Forelimb muscle (tissue), 1 donor: Measurements from ENCODE around the gene FKTN. TPM values are rescaled to one million over a fixed set of nuclear protein-coding genes. Genes with fewer than 3 reads are reported as not detected.
"Not testable (repeated sequence)": the region's sequence is repeated elsewhere in the genome, so short reads cannot be mapped to it uniquely, and the experiment has no call there.

Experiments used
- DNase-seq: peaks from one replicate; pipeline ENCODE4 v3.0.0-alpha.2; 2013; ENCODE audit warnings: low read depth
- polyA plus RNA-seq: library from polyadenylated mRNA; unstranded; fragments of 120-200 nt; gene quantifications from one replicate; pipeline ENCODE4 v1.2.1, GENCODE V29; 2013; ENCODE audit not compliant: insufficient read length

FKTN gene
- 14.5 TPM for polyA plus RNA-seq

DNA sequence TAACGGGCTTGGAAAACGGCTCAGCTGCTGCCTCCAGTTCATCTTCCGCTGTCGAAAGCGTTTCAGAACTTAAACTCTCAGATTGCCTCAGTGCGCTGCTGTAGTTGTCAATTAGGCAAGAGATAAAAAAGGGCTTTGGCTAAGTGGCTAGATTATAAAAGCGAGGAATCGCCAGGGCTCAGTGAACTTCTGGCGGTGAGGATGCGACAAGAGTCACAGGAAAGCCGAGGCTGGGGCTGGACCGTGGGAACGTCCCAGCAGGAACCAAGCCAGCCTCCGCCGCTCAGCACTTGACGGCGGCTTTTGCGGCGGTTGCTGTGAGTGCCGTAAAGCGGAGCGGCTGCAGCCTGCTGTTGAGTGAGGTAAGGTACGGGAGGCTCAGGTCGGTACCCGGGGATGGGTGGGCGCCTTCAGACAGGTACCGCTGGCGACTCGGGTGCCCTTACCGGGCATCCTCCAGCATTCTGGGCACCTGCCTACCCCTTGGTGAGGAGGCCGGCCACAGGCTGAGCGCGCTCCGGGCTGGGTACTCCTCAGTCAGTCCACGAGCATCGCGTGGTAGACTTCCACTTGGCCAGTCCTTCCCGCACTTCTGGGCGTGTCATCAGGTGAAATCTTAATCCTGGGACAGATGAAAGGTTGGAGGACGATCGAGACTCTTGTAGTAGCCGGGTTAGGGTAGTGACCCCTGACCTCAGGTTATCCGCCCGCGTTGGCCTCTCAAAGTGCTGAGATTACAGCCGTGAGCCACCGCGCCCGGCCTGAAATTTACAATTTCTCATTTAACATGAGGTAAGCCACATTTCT lies at the start of gene FKTN:
TSS of gene FKTN (plus strand) at position 328 of the 807 bp plus-strand sequence. CDS start 16,902 bp downstream, outside the sequence.
- DNase-seq, result peak; percentile 63

- no peak for DNase-seq
Observed at GRCh38 chr9:105508530-105508929, 49.4 kb upstream of the FKTN start.

- DNase-seq, result no peak
Observed at GRCh38 chr9:105510024-105510423, 47.9 kb upstream of the FKTN start.

GRCh38 chr9:105511446-105511845 lies 46.5 kb upstream of the FKTN start:
- no peak for DNase-seq

DNA sequence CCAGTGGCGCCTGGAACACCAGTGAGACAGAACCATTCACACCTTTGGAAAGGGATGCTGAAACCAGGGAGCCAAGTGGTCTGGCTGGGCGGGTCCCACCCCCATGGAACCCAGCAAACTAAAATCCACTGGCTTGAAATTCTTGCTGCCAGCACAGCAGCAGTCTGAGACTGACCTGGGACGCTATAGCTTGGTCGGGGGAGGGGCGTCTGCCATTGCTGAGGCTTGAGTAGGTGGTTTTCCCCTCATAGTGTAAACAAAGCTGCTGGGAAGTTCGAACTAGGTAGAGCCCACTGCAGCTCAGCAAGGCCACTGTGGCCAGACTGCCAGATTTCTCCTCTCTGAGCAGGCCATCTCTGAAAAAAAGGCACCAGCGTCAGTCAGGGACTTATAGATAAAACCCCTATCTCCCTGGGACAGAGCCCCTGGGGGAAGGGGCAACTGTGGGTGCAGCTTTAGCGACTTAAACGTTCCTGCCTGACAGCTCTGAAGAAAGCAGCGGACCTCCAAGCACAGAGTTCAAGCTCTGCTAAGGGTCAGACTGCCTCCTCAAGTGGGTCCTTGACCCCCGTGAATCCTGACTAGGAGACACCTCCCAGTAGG lies 42.0 kb upstream of the FKTN start:
- no peak for DNase-seq

DNA sequence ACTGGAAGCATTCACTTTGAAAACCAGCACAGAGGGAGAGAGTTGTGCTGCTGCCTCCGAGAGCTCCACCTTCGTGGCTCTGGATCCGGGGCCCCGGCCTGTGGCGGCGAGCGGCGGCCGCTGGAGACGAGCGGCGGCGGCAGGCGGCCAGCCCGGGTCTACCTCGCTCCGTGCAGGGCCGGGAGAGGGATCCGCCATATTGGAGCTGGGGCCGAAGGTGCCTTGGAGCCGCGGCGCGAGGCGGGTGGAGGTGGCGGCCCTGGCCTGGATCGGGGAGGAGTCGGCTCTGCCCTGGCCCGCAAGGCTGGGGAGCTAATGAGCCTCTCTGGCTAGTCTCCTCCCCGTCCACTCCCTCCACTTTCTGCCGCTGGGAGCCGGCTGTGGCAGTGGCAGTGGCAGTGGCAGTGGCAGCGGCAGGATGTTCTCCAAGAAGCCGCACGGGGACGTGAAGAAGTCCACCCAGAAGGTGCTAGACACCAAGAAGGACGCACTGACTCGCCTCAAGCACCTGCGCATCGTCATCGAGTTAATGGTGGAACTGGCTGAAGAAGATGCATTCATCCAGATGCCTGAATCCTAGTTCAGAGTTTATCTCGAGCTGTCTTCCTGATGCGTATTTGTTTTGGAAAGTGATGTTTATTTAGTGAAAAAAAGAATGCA lies 38.1 kb upstream of the FKTN start:
- not testable (repeated sequence) for DNase-seq

DNA sequence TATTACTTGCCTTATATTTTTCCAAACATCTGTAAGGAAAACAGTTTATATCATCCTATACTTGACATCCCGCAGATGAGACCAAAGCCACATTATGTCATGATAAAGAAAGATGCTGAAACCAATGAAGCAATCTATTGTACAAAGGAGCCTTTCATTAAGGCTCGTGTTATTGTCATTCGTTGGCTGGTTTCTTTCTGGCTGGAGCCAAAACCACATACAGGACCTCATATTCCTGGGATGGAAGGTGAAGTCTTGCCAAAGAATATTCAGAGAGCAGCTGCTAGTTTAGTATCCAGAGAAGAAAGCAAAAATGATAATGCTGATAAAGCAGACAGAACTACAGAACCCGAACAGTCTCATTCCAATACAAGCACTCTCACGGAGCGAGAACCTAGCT lies 36.9 kb upstream of the FKTN start:
- not testable (repeated sequence) for DNase-seq

DNA sequence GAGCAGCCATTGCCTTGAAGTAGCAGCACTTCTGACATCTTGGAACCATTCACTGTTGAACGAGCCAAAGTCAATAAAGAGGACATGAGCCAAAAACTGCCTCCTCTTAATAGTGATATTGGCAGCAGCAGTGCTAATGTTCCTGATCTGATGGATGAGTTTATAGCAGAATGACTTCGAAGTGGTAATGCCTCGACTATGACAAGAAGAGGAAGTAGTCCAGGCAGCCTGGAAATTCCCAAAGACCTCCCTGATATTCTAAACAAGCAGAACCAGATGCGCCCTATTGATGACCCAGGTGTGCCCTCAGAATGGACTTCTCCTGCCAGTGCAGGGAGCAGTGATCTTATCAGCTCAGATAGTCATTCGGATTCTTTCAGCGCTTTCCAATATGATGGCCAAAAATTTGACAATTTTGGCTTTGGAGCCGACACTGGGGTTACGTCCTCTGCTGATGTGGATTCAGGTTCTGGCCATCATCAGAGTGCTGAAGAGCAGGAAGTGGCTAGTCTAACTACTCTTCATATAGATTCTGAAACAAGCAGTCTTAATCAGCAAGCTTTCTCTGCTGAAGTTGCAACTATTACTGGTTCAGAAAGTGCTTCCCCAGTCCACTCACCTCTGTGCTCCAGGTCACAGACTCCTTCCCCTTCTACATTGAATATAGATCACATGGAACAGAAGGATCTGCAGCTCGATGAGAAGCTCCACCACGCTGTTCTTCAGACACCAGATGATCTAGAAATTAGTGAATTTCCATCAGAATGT lies 35.1 kb upstream of the FKTN start:
- not testable (repeated sequence) for DNase-seq

GRCh38 chr9:105531530-105531929 lies 26.4 kb upstream of the FKTN start:
- DNase-seq, result no peak

DNA sequence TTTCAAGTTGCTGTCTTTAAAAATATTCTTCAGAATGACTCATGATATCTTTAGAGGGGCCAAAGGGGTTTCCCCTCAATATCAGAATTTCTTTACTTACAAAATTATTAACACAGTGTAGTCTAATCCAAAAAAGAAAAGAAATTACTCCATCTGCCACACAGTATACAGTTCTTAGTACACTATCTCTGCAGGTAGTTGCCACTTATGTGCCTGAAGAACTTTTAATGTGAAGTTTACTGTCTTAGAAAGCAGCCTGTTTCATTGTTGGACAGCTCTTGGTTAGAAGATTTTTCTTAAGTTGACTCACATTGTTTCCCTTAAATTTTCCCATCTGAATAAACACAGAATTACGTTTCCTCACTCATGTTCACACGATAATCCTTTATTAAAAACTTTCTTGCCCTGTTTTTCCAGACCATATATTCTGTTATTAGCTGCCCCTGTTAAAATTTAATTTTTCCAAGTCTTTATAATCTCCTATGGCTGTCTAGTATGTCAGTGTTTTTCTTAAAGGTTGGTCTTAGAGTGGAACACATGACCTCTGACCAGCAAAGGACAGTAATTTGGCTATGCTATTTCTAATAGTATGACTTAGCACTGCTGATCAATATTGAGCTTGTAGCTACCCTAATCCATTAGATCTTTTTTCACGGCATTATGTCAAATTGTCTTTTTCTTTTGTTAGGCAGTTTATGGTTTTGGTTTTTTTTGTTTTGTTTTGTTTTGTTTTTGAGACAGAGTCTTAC lies 21.8 kb upstream of the FKTN start:
- no peak for DNase-seq

DNA sequence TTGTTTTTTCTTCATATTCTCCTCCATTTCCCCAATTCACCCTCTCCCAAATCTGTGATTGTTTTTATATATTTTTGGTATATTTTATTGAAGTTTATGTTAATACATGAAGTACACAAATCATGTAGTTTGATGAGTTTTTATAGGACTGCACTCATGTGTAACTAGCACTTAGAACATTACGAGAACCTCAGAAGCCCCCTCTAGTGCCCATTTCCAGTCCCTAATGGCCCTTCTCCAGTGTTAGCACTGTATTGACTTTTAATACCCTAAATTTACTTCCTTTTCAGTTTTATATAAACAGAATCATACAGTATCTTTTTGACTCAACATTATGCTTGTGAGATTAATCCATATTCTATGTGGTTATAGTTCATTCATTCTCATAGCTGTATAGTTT lies 18.5 kb upstream of the FKTN start:
- no peak for DNase-seq

DNA sequence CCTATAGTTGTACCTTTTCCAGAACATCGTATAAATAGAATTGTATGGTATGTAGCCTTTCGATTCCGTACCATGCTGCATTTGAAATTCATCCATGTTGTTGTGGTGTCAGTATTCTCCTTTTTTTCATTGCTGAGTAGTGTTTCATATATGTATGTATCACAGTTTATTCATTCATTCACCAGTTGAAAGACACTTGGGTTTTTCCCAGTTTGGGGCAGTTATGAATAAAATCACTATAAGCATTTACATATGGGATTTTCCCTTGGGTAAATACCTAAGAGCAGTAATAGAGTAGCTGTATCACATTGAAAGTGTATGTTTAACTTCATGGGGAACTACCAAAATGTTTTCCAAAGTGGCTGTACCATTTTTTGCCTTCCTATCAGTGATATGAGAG lies 16.1 kb upstream of the FKTN start:
- no peak for DNase-seq

DNA sequence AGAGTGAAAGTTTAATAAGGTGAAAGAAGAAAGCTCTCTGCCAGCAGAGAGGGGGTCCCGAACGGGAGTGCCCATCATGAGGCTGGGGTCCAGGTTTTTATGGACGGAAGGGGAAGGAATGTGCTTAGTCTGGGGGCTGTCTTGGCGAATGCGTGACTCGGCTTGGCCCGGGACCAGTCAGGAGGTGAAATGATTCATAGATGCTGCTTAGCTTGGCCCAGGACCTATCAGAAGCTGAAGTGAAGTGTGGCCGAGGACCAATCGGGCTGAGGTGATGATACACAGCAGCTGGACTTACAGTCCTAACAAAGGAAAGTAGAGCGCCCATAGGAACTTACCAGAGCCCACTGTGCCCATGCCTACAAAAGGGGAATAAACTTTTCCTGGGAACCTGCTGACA lies 3.9 kb upstream of the FKTN start:
- DNase-seq, result no peak

- no peak for DNase-seq
Observed at GRCh38 chr9:105572455-105572854, 14.5 kb downstream of the FKTN start.

DNA sequence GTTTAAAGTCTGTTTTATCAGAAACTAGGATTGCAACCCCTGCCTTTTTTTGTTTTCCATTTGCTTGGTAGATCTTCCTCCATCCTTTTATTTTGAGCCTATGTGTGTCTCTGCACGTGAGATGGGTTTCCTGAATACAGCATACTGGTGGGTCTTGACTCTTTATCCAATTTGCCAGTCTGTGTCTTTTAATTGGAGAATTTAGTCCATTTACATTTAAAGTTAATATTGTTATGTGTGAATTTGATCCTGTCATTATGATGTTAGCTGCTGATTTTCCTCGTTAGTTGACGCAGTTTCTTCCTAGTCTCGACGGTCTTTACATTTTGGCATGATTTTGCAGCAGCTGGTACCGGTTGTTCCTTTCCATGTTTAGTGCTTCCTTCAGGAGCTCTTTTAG lies 22.0 kb downstream of the FKTN start:
- not testable (repeated sequence) for DNase-seq

- DNase-seq, result not testable (repeated sequence)
Observed at GRCh38 chr9:105581550-105581949, 23.6 kb downstream of the FKTN start.

- no peak for DNase-seq
Observed at GRCh38 chr9:105593145-105593544, 35.2 kb downstream of the FKTN start.

- peak; percentile 11 for DNase-seq
Observed at GRCh38 chr9:105608721-105609598, 51.0 kb downstream of the FKTN start.

DNA sequence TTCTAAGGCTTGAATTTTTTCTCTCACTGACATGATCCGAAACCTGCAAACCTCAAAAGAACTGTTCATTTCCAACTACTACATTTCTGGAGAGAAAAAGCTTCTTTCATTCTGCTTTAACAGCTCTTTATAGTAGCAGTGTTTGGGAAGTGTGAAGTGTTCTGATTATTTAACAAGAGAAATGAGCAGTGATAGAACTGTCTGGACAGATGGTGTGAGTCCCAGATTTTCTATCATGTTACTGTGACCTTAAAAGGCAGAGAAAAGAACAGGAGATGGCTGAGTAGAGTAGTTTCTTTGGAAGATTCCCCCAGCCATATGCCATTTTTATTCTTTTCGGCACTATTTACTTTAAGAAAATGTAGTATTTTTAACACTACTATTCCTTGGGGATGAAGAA lies 63.1 kb downstream of the FKTN start:
- DNase-seq, result no peak

DNA sequence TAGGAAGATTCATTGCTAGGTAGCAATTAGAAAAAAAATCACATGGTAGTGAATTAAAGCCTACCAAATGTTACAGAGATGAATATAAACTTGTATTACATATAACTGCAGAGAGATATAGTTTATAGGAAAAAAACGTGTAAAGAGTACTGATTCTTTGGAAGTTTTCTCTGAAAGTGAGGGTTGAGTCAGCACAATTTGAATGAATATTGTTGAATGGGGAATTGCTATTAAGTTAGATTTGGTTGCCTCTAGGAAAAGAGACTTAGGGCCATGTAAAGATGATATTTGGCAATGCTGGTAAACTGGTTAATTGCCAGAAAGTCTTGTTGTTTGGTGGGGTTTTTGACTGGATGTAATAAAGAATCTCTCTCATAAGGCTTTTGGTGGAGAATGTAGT lies 67.2 kb downstream of the FKTN start:
- DNase-seq, result no peak
